ENCODE measurements around the gene SYNE2. TPM values are rescaled to one million over a fixed set of nuclear protein-coding genes. Genes with fewer than 3 reads are reported as not detected.

Gene SYNE2
- total and polyA plus RNA-seq, 9 donors = 65.1 to 262 (median 180) TPM

DNA sequence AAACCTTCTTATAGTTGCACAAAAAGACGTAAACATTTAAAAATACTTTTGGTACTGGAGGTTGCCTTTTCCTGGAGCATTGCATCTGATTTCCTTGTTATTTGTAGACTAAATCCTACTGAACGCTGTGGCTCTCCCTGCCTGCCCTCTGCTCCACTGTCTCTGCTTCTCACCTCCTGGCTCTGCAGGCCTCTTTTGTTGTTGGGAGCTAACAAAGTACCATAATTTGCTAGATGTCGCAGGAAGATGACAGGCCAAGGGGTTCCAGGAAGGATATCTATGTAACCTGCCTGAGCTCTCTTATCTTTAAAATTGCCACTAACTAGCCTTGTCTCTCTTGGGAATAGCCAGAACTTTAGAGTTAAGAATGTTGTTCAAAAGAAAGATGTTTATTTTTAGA is 21.4 kb downstream of the SYNE2 start:
- 14 to 23% (median 15%) methylated on average over 3 of the region's 3 CpGs for WGBS, 3 donors
- intact Hi-C loops (cut with DNase I) = no loop called here
- TF ChIP-seq POLR2A (IDR thresholded peaks at IDR 0.05) = no peak
- no peak for TF ChIP-seq CTCF (IDR thresholded peaks at IDR 0.05)
- no peak for TF ChIP-seq EP300 (IDR thresholded peaks at IDR 0.05)
- H3K27me3 ChIP-seq = no peaks in the 10 kb centered on the region
- no peak overlapping the region for H3K4me3 ChIP-seq
- no peak for DNase-seq
- no peaks in the 10 kb centered on the region for H3K36me3 ChIP-seq
- H3K4me1 ChIP-seq (ENCODE audit: insufficient read depth) = peaks cover 26% of the 10 kb centered on the region
- H3K9me3 ChIP-seq = no peaks in the 10 kb centered on the region
- peak overlapping the region in 1 of 2 donors; percentile 38 for H3K27ac ChIP-seq

DNA sequence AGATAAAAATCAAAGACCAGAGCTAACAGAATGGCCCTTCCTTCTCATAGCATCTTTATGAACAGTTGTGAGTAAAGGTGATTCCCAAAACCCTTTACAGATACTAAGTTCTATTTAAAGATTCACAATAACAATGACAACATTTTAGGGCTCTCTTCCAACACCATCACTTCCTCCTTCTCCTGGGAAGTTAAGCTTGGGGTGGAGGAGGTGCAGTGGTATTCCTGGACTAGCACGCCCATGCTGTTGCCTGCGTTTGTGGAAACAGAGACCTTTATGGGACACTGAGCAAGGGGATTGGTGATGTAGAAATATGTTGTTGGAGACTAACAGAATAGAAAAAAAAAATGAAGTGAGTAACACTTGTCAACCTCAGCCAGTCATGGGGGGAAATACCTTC is 22.5 kb downstream of the SYNE2 start:
- intact Hi-C loops (cut with DNase I) = no loop called here
- TF ChIP-seq CTCF (IDR thresholded peaks at IDR 0.05) (no peak), POLR2A (IDR thresholded peaks at IDR 0.05) (no peak), EP300 (IDR thresholded peaks at IDR 0.05) (no peak)
- no peak for DNase-seq
- Histone ChIP-seq H3K36me3 (no peaks in the 10 kb centered on the region), H3K9me3 (no peaks in the 10 kb centered on the region), H3K27ac (peak overlapping the region in 1 of 2 donors; percentile 38), H3K4me3 (no peak overlapping the region), H3K27me3 (no peaks in the 10 kb centered on the region), H3K4me1 (ENCODE audit: insufficient read depth) (peaks cover 23% of the 10 kb centered on the region)
- WGBS, 3 donors = 48 to 58% (median 49%) methylated on average over 2 of the region's 2 CpGs

DNA sequence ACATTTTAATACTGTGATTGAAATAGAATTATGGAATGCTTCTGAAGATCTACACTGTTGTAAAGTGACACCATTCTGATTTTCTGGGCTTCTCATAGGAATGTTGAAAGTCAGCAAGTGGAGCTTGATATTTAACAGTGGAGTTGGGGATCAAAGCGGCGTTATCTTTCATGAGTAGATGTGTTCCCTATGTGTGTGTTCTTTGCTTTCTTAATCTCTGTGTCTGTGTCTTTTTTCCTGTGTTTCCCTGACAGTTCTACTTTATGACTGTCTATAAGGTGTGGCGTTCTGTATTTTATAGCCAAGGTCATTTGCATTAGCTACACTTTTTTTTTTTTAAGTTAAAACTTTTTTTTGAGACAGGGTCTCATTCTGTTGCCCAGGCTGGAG is 24.7 kb downstream of the SYNE2 start:
- no peak for DNase-seq
- no peak for TF ChIP-seq CTCF (IDR thresholded peaks at IDR 0.05)
- no peak for TF ChIP-seq EP300 (IDR thresholded peaks at IDR 0.05)
- TF ChIP-seq POLR2A (IDR thresholded peaks at IDR 0.05) = no peak
- Histone ChIP-seq H3K36me3 (no peaks in the 10 kb centered on the region), H3K27ac (no peak overlapping the region), H3K27me3 (no peaks in the 10 kb centered on the region), H3K4me1 (ENCODE audit: insufficient read depth) (peaks cover 23% of the 10 kb centered on the region), H3K9me3 (no peaks in the 10 kb centered on the region), H3K4me3 (no peak overlapping the region)
- 91 to 97% (median 94%) methylated on average over 3 of the region's 3 CpGs for WGBS, 3 donors
- intact Hi-C loops (cut with DNase I) = no loop called here

GRCh38 chr14:63878052-63878451 is 25.2 kb downstream of the SYNE2 start:
- Histone ChIP-seq H3K9me3 (no peaks in the 10 kb centered on the region), H3K4me1 (ENCODE audit: insufficient read depth) (peaks cover 23% of the 10 kb centered on the region), H3K27ac (no peak overlapping the region), H3K4me3 (no peak overlapping the region), H3K36me3 (no peaks in the 10 kb centered on the region), H3K27me3 (no peaks in the 10 kb centered on the region)
- DNase-seq = no peak
- TF ChIP-seq POLR2A (IDR thresholded peaks at IDR 0.05) = no peak
- no peak for TF ChIP-seq EP300 (IDR thresholded peaks at IDR 0.05)
- no peak for TF ChIP-seq CTCF (IDR thresholded peaks at IDR 0.05)
- intact Hi-C loops (cut with DNase I) = no loop called here
- 96 to 98% (median 97%) methylated on average over 3 of the region's 3 CpGs for WGBS, 3 donors

DNA sequence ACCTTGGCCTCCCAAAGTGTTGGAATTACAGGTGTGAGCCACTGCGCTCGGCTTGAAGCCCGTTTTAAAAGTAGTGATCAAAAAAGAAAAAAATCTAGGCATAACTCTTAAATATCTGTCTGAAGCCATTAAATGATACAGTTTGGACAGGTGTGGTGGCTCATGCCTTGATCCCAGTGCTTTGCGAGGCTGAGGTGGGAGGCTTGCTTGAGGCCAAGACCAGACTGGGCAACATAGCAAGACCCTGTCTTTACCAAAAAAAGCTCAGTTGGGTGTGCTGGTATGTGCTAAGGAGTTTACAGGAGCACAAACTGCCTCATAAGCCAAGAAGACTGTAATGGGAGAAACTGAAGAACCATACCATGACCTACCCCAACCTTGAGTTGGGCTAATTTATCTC is 26.0 kb downstream of the SYNE2 start:
- Histone ChIP-seq H3K4me1 (ENCODE audit: insufficient read depth) (peaks cover 18% of the 10 kb centered on the region), H3K27ac (no peak overlapping the region), H3K27me3 (no peaks in the 10 kb centered on the region), H3K4me3 (no peak overlapping the region), H3K36me3 (no peaks in the 10 kb centered on the region), H3K9me3 (no peaks in the 10 kb centered on the region)
- no peak for DNase-seq
- intact Hi-C loops (cut with DNase I) = no loop called here
- WGBS, 3 donors = 94 to 98% (median 96%) methylated on average over 4 of the region's 4 CpGs
- TF ChIP-seq EP300 (IDR thresholded peaks at IDR 0.05) = no peak
- no peak for TF ChIP-seq CTCF (IDR thresholded peaks at IDR 0.05)
